Gastroesophageal sphincter (tissue), 3 donors: Measurements from ENCODE around the gene CCT6A.

Source experiments
- CTCF ChIP-seq, 4 experiments: fragments of 200-600 bp in 2 of 4; fragments of 450-650 bp in 2 of 4; sonication (generic) in 1 of 4; IDR thresholded peaks; one replicate each; pipeline ENCODE4 v1.5.1; 2017 to 2019; ENCODE audit warnings: antibody characterized with exemption in 4 of 4, mild to moderate bottlenecking in 2 of 4, moderate library complexity in 2 of 4
- EP300 ChIP-seq: sonication (generic); formaldehyde crosslinking; IDR thresholded peaks from one replicate; pipeline ENCODE4 v1.6.1; 2017; ENCODE audit warnings: antibody characterized with exemption, mild to moderate bottlenecking
- POLR2A ChIP-seq, 2 donors: fragments of 450-650 bp; IDR thresholded peaks; one replicate each; pipeline ENCODE4 v1.6.1; 2017; ENCODE audit warnings: antibody characterized with exemption in 2 of 2, mild to moderate bottlenecking in 2 of 2, moderate library complexity in 1 of 2
- POLR2AphosphoS5 ChIP-seq: sonication (generic); formaldehyde crosslinking; IDR thresholded peaks from one replicate; pipeline ENCODE4 v1.6.1; 2017; ENCODE audit warnings: antibody characterized with exemption

- no peak for TF ChIP-seq POLR2A (IDR thresholded peaks at IDR 0.05)
- TF ChIP-seq CTCF (IDR thresholded peaks at IDR 0.05): no peak
- peak; percentile 79 for TF ChIP-seq POLR2AphosphoS5
- TF ChIP-seq EP300: no peak
Observed at GRCh38 chr7:56046721-56047445, 4.7 kb upstream of the CCT6A start.
